Stimulated activated CD8-positive, alpha-beta memory T cell treated with anti-CD3 and anti-CD28 coated beads, Interleukin-7, amount 100 ng/mL, for 48 hours (primary cell): ENCODE measurements around the gene UBLCP1.

Experiments
- DNase-seq, 2 donors: peaks; one replicate each; pipeline ENCODE4 v3.0.0-alpha.2; 2020; ENCODE audit warnings: low read depth in 1 of 2; ENCODE audit errors: extremely low read depth in 1 of 2

The UBLCP1 gene

GRCh38 chr5:159309689-159310433, 46.8 kb downstream of the UBLCP1 start:
- no peak for DNase-seq

GRCh38 chr5:159310511-159310910, 47.4 kb downstream of the UBLCP1 start:
- no peak for DNase-seq

GRCh38 chr5:159311063-159311462, 48.0 kb downstream of the UBLCP1 start:
- no peak for DNase-seq

GRCh38 chr5:159313197-159313596, 50.1 kb downstream of the UBLCP1 start:
- no peak for DNase-seq

- no peak for DNase-seq
These were observed 53.7 kb downstream of the UBLCP1 start for GRCh38 chr5:159316519-159317383.

- no peak for DNase-seq
These were observed 54.8 kb downstream of the UBLCP1 start for GRCh38 chr5:159317849-159318248.

GRCh38 chr5:159318448-159318847, 55.4 kb downstream of the UBLCP1 start:
- DNase-seq, result no peak

- no peak for DNase-seq
These were observed 56.3 kb downstream of the UBLCP1 start for GRCh38 chr5:159319363-159319762.

- no peak for DNase-seq
These were observed 56.7 kb downstream of the UBLCP1 start for GRCh38 chr5:159319832-159320231.

GRCh38 chr5:159322180-159322579, 59.1 kb downstream of the UBLCP1 start:
- no peak for DNase-seq

- DNase-seq, result no peak
These were observed 61.1 kb downstream of the UBLCP1 start for GRCh38 chr5:159324102-159324755.

- no peak for DNase-seq
These were observed 61.9 kb downstream of the UBLCP1 start for GRCh38 chr5:159324986-159325385.

- DNase-seq, result no peak
These were observed 67.2 kb downstream of the UBLCP1 start, which contains the start of gene IL12B for GRCh38 chr5:159330131-159330800. TSS of gene IL12B (minus strand) at chr5:159330487. CDS start at chr5:159326782, 3,705 bp downstream.

- peak in 1 of 2 donors; percentile 31 for DNase-seq
These were observed 68.2 kb downstream of the UBLCP1 start for GRCh38 chr5:159331093-159331973.

- no peak for DNase-seq
These were observed 69.9 kb downstream of the UBLCP1 start for GRCh38 chr5:159332800-159333544.

GRCh38 chr5:159333545-159333925, 70.4 kb downstream of the UBLCP1 start:
- DNase-seq, result no peak
